Panc1 (cell line): ENCODE results near the gene APOM. TPM values are rescaled to one million over a fixed set of nuclear protein-coding genes. Genes with fewer than 3 reads are reported as not detected.

ENCODE experiments used
- ATAC-seq: fragments of 200-7000 bp; cut with Tn5 transposase; 2 replicates; pipeline ENCODE4 v1.9.1; 2020; ENCODE audit warnings: mild to moderate bottlenecking, moderate library complexity
- BruUV-seq: library from RNA; stranded (reverse); fragments of 400-500 nt; replicated peaks from 2 replicates; lab custom pipeline; 2021; lab: Mats Ljungman, UMichigan
- CTCF ChIA-PET: fragments of 300-600 bp; sonication (Branson Sonifier 250); formaldehyde crosslinking; loops from one replicate; lab custom pipeline; 2022; ENCODE audit warnings: antibody characterized with exemption; lab: Charles Lee
- POLR2A ChIA-PET: fragments of 300-600 bp; sonication (Branson Sonifier 250); formaldehyde crosslinking; loops from one replicate; lab custom pipeline; 2022; ENCODE audit warnings: antibody characterized with exemption; lab: Charles Lee
- DNase-seq: peaks from one replicate; pipeline ENCODE4 v3.0.0-alpha.2; 2010; ENCODE audit warnings: low read depth, low spot score
- H3K27ac ChIP-seq: 2 replicates; pipeline ENCODE4 v1.5.1; 2011; ENCODE audit warnings: mild to moderate bottlenecking, low read length, inconsistent platforms
- H3K27me3 ChIP-seq: fragments of 200-500 bp; sonication (Bioruptor generic); 2 replicates; pipeline ENCODE4 v1.6.0; 2014; ENCODE audit warnings: low read length, inconsistent platforms; ENCODE audit not compliant: control insufficient read depth, insufficient read depth
- H3K36me3 ChIP-seq: fragments of 200-500 bp; sonication (Bioruptor generic); 2 replicates; pipeline ENCODE4 v1.5.1; 2014; ENCODE audit warnings: inconsistent platforms, mild to moderate bottlenecking, low read length, moderate library complexity; ENCODE audit not compliant: control insufficient read depth, insufficient read depth
- H3K4me1 ChIP-seq: 2 replicates; pipeline ENCODE4 v1.5.1; 2011; ENCODE audit warnings: inconsistent platforms, mild to moderate bottlenecking, low read length, moderate library complexity; ENCODE audit not compliant: control insufficient read depth, insufficient read depth
- H3K4me3 ChIP-seq, 2 experiments: 2 replicates each; pipeline ENCODE4 v1.5.1; 2011 to 2012; ENCODE audit warnings: low read depth in 2 of 2, low read length in 2 of 2, mild to moderate bottlenecking in 2 of 2, inconsistent platforms in 1 of 2, moderate library complexity in 1 of 2
- H3K9me3 ChIP-seq: fragments of 200-500 bp; sonication (Bioruptor generic); 2 replicates; pipeline ENCODE4 v1.5.1; 2014; ENCODE audit warnings: low read depth, mild to moderate bottlenecking, inconsistent platforms, low read length, moderate library complexity; ENCODE audit not compliant: control insufficient read depth, insufficient read depth
- POLR2AphosphoS5 ChIP-seq: IDR thresholded peaks from 2 replicates; pipeline ENCODE4 v1.6.1; 2012; ENCODE audit warnings: mild to moderate bottlenecking, low read depth, low read length, moderate library complexity
- REST ChIP-seq, 2 experiments: IDR thresholded peaks; 2 replicates each; pipeline ENCODE4 v1.6.1; 2011 to 2012; ENCODE audit warnings: low read depth in 2 of 2, control low read depth in 1 of 2, low read length in 1 of 2, mild to moderate bottlenecking in 1 of 2, moderate library complexity in 1 of 2; ENCODE audit not compliant: insufficient read depth in 1 of 2
- SIN3A ChIP-seq: IDR thresholded peaks from 2 replicates; pipeline ENCODE4 v1.6.1; 2012; ENCODE audit warnings: low read depth, mild to moderate bottlenecking, low read length, moderate library complexity, borderline replicate concordance; ENCODE audit not compliant: insufficient read depth
- TCF7L2 ChIP-seq: IDR thresholded peaks from 2 replicates; pipeline ENCODE4 v1.6.1; 2011; ENCODE audit warnings: mild to moderate bottlenecking, low read depth, low read length, inconsistent platforms
- in situ Hi-C: cut with HindIII; loops from 2 replicates; pipeline ENCODE4 v1.10.0; 2016; ENCODE audit warnings: low sequenced_read_pairs, low pct_unique_long_range_greater_than_20kb
- intact Hi-C: fragments of 100-400 bp; cut with micrococcal nuclease; formaldehyde crosslinking; loops from one replicate; pipeline ENCODE4 v1.10.0; 2022; ENCODE audit not compliant: unreplicated experiment
- total RNA-seq: library from RNA; stranded (reverse); gene quantifications from one replicate; pipeline ENCODE4 v1.2.1, GENCODE V29; 2021; ENCODE audit not compliant: unreplicated experiment
- TF ChIP-seq, protein P1 (sequence below): fragments of 450-650 bp; IDR thresholded peaks from 2 replicates; pipeline ENCODE4 v1.5.1; 2017; ENCODE audit warnings: mild to moderate bottlenecking

The APOM gene
- total RNA-seq, 1 experiment from 2014 or later = 1.8 TPM

DNA sequence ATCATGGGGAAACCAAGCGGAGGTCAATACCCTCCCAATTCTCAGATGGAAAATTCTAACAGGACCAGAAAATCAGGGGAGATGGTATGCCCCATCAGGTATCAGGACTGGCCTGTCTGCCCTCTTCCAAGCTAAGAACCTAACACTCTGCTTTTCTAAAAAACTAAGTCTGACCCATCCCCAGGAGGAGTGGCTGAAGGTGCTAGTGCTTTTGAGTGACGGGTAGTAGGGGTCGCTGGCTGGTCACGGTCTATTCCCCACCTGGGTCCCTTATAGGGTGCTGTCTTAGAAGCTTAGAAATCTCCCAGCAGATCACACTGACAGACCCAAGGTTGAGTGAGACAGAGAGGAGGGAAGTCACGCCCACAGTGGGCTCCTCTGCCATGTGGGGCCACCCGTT is 37.8 kb downstream of the APOM start:
- intact Hi-C loops = no loop called here
- in situ Hi-C loops = no loop called here
- POLR2A ChIA-PET = interaction anchor here (0.7 kb wide), 2 partner anchors 21 to 45 kb away, joined by 3 to 9 read pairs; no protein-coding TSS in a partner anchor

GRCh38 chr6:31697555-31697954 is 41.9 kb downstream of the APOM start:
- TF ChIP-seq REST (IDR thresholded peaks at IDR 0.05; ENCODE audit: insufficient read depth in 1 of 2, low read depth in 2 of 2, low read length in 1 of 2) (no peak), SIN3A (no peak), TCF7L2 (no peak)
- TF ChIP-seq, protein P1, sequence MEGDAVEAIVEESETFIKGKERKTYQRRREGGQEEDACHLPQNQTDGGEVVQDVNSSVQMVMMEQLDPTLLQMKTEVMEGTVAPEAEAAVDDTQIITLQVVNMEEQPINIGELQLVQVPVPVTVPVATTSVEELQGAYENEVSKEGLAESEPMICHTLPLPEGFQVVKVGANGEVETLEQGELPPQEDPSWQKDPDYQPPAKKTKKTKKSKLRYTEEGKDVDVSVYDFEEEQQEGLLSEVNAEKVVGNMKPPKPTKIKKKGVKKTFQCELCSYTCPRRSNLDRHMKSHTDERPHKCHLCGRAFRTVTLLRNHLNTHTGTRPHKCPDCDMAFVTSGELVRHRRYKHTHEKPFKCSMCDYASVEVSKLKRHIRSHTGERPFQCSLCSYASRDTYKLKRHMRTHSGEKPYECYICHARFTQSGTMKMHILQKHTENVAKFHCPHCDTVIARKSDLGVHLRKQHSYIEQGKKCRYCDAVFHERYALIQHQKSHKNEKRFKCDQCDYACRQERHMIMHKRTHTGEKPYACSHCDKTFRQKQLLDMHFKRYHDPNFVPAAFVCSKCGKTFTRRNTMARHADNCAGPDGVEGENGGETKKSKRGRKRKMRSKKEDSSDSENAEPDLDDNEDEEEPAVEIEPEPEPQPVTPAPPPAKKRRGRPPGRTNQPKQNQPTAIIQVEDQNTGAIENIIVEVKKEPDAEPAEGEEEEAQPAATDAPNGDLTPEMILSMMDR = no peak
- Histone ChIP-seq H3K4me1 (peaks cover 7% of the 10 kb centered on the region; the same call in 1 of the 2 replicates), H3K4me3 (no peak overlapping the region), H3K27me3 (no peaks in the 10 kb centered on the region), H3K9me3 (no peaks in the 10 kb centered on the region), H3K27ac (no peak overlapping the region), H3K36me3 (peaks cover 2% of the 10 kb centered on the region; the same call in 1 of the 2 replicates)
- no TSS peak for BruUV-seq
- POLR2A ChIA-PET = no interaction called here
- ATAC-seq (no peak), DNase-seq (no peak)
- intact Hi-C loops (no loop called here), in situ Hi-C loops (no loop called here)
- CTCF ChIA-PET = no interaction called here

More for the DNA sequence above, 37.8 kb downstream of the APOM start:
- Histone ChIP-seq H3K9me3 (no peaks in the 10 kb centered on the region), H3K36me3 (peaks cover 4% of the 10 kb centered on the region; the same call in 1 of the 2 replicates), H3K4me1 (no peaks in the 10 kb centered on the region), H3K27ac (no peak overlapping the region), H3K4me3 (no peak overlapping the region), H3K27me3 (no peaks in the 10 kb centered on the region)
- BruUV-seq = no TSS peak
- CTCF ChIA-PET = interaction anchor here (0.6 kb wide), 1 partner anchor 12 kb away, joined by 3 read pairs; no protein-coding TSS in a partner anchor
- DNase-seq (no peak), ATAC-seq (no peak)
- TF ChIP-seq POLR2AphosphoS5 (no peak), TCF7L2 (no peak), SIN3A (no peak), REST (IDR thresholded peaks at IDR 0.05; ENCODE audit: insufficient read depth in 1 of 2, low read depth in 2 of 2, low read length in 1 of 2) (no peak)
- TF ChIP-seq, protein P1 = no peak
